WTC11 (cell line): ENCODE results near the gene TAF7L. TPM values are rescaled to one million over a fixed set of nuclear protein-coding genes. Genes with fewer than 3 reads are reported as not detected.

Source experiments
- ATAC-seq: fragments of 200-7000 bp; cut with Tn5 transposase; 2 replicates; pipeline ENCODE4 v1.10.0; 2021; ENCODE audit warnings: mild to moderate bottlenecking, moderate library complexity
- CTCF ChIA-PET: fragments of 300-600 bp; sonication (Branson Sonifier 250); formaldehyde crosslinking; loops from one replicate; lab custom pipeline; 2021; ENCODE audit warnings: antibody characterized with exemption; lab: Charles Lee
- POLR2A ChIA-PET: fragments of 350-600 bp; sonication (Branson Sonifier 250); formaldehyde crosslinking; loops from one replicate; lab custom pipeline; 2021; ENCODE audit warnings: antibody characterized with exemption; lab: Charles Lee
- DNase-seq: peaks from one replicate; pipeline ENCODE4 v3.0.0; 2021; ENCODE audit warnings: low spot score
- H3K27ac Mint-ChIP-seq: 2 replicates; pipeline ENCODE4 v1.8.0; 2021; ENCODE audit warnings: mixed read lengths
- H3K27me3 Mint-ChIP-seq: 2 replicates; pipeline ENCODE4 v1.8.0; 2021; ENCODE audit warnings: low read depth, mild to moderate bottlenecking, moderate library complexity, mixed read lengths
- H3K36me3 Mint-ChIP-seq: 2 replicates; pipeline ENCODE4 v1.8.0; 2021; ENCODE audit warnings: mixed read lengths
- H3K4me1 Mint-ChIP-seq: 2 replicates; pipeline ENCODE4 v1.8.0; 2022; ENCODE audit warnings: mixed read lengths
- H3K4me3 Mint-ChIP-seq: 2 replicates; pipeline ENCODE4 v1.8.0; 2021; ENCODE audit warnings: mild to moderate bottlenecking, moderate library complexity, mixed read lengths
- H3K9me3 Mint-ChIP-seq: 2 replicates; pipeline ENCODE4 v1.8.0; 2021; ENCODE audit warnings: mixed read lengths
- JUN ChIP-seq: sonication (generic); formaldehyde crosslinking; IDR thresholded peaks from 2 replicates; pipeline ENCODE4 v1.8.0; 2023; ENCODE audit warnings: mild to moderate bottlenecking, missing genetic modification reagents
- ZNF396 ChIP-seq: fragments of 250-450 bp; sonication (Bioruptor Pico); IDR thresholded peaks from 2 replicates; pipeline ENCODE4 v1.8.0; 2021; ENCODE audit warnings: mild to moderate bottlenecking, moderate library complexity, borderline replicate concordance
- total RNA-seq: library from RNA; stranded (reverse); gene quantifications from 3 replicates; pipeline ENCODE4 v1.2.3, GENCODE V29; 2021
- TF ChIP-seq, protein P1 (sequence below): fragments of 250-450 bp; sonication (Bioruptor Pico); IDR thresholded peaks from 2 replicates; pipeline ENCODE4 v1.9.0; 2021; ENCODE audit warnings: mild to moderate bottlenecking
- TF ChIP-seq, protein P2 (sequence below): fragments of 250-450 bp; sonication (Bioruptor Pico); IDR thresholded peaks from 2 replicates; pipeline ENCODE4 v2.1.2; 2022; ENCODE audit warnings: mild to moderate bottlenecking, moderate library complexity
- TF ChIP-seq, protein P3 (sequence below): sonication (generic); formaldehyde crosslinking; IDR thresholded peaks from 2 replicates; pipeline ENCODE4 v1.8.1; 2022; ENCODE audit warnings: missing genetic modification reagents, borderline replicate concordance
- TF ChIP-seq, protein P4 (sequence below): fragments of 250-450 bp; sonication (Bioruptor Pico); IDR thresholded peaks from 2 replicates; pipeline ENCODE4 v1.9.0; 2021; ENCODE audit warnings: mild to moderate bottlenecking
- TF ChIP-seq, protein P5 (sequence below): fragments of 250-450 bp; sonication (Bioruptor Pico); IDR thresholded peaks from 2 replicates; pipeline ENCODE4 v1.9.0; 2021; ENCODE audit warnings: moderate library complexity, mild to moderate bottlenecking, inconsistent platforms, borderline replicate concordance
- TF ChIP-seq, protein P6 (sequence below): sonication (generic); formaldehyde crosslinking; IDR thresholded peaks from 2 replicates; pipeline ENCODE4 v1.8.0; 2022; ENCODE audit warnings: mild to moderate bottlenecking, missing genetic modification reagents
- TF ChIP-seq, protein P7 (sequence below): sonication (generic); formaldehyde crosslinking; conservative IDR thresholded peaks from 2 replicates; pipeline ENCODE4 v1.8.1; 2022; ENCODE audit warnings: mild to moderate bottlenecking, missing genetic modification reagents
- TF ChIP-seq, protein P8 (sequence below): fragments of 250-450 bp; sonication (Bioruptor Pico); conservative IDR thresholded peaks from 2 replicates; pipeline ENCODE4 v1.9.0; 2021; ENCODE audit warnings: mild to moderate bottlenecking
- TF ChIP-seq, protein P9 (sequence below): sonication (generic); formaldehyde crosslinking; IDR thresholded peaks from 2 replicates; pipeline ENCODE4 v1.8.0; 2023; ENCODE audit warnings: missing genetic modification reagents, mild to moderate bottlenecking, borderline replicate concordance
- TF ChIP-seq, protein P10 (sequence below): fragments of 200-600 bp; IDR thresholded peaks from 2 replicates; pipeline ENCODE4 v1.8.0; 2022; ENCODE audit warnings: antibody characterized with exemption

The TAF7L gene
- total RNA-seq, 1 experiment from 2014 or later = 0.17 TPM

DNA sequence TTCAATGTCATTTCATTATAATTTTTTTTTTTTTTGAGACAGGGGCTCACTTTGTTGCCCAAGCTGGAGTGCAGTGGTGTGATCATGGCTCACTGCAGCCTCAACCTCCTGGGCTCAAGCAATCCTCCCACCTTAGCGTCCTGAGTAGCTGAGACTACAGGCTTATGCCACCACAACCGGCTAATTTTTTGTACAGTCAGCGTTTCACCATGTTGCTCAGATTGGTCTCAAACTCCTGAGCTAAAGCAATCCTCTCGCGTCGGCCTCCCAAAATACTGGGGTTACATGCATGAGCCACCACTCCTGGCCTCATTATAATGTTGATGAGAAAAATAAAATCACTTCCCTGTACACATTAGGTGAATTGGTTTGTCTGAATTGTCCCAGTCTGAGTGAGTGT is 16.9 kb downstream of the TAF7L start:
- ChIA-PET POLR2A (no interaction called here), CTCF (no interaction called here)
- ATAC-seq (no peak), DNase-seq (no peak)
- Mint-ChIP-seq H3K4me1 (no peaks in the 10 kb centered on the region), H3K27me3 (no peaks in the 10 kb centered on the region), H3K27ac (no peak overlapping the region), H3K9me3 (no peaks in the 10 kb centered on the region), H3K4me3 (no peak overlapping the region), H3K36me3 (no peaks in the 10 kb centered on the region)
- TF ChIP-seq, protein P1, sequence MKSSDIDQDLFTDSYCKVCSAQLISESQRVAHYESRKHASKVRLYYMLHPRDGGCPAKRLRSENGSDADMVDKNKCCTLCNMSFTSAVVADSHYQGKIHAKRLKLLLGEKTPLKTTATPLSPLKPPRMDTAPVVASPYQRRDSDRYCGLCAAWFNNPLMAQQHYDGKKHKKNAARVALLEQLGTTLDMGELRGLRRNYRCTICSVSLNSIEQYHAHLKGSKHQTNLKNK (CRISPR knock-in tag) = no peak
- TF ChIP-seq, protein P2, sequence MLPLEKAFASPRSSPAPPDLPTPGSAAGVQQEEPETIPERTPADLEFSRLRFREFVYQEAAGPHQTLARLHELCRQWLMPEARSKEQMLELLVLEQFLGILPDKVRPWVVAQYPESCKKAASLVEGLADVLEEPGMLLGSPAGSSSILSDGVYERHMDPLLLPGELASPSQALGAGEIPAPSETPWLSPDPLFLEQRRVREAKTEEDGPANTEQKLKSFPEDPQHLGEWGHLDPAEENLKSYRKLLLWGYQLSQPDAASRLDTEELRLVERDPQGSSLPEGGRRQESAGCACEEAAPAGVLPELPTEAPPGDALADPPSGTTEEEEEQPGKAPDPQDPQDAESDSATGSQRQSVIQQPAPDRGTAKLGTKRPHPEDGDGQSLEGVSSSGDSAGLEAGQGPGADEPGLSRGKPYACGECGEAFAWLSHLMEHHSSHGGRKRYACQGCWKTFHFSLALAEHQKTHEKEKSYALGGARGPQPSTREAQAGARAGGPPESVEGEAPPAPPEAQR (CRISPR knock-in tag) = no peak
- TF ChIP-seq, protein P3, sequence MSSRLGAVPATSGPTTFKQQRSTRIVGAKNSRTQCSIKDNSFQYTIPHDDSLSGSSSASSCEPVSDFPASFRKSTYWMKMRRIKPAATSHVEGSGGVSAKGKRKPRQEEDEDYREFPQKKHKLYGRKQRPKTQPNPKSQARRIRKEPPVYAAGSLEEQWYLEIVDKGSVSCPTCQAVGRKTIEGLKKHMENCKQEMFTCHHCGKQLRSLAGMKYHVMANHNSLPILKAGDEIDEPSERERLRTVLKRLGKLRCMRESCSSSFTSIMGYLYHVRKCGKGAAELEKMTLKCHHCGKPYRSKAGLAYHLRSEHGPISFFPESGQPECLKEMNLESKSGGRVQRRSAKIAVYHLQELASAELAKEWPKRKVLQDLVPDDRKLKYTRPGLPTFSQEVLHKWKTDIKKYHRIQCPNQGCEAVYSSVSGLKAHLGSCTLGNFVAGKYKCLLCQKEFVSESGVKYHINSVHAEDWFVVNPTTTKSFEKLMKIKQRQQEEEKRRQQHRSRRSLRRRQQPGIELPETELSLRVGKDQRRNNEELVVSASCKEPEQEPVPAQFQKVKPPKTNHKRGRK (CRISPR knock-in tag) = no peak
- TF ChIP-seq, protein P4, sequence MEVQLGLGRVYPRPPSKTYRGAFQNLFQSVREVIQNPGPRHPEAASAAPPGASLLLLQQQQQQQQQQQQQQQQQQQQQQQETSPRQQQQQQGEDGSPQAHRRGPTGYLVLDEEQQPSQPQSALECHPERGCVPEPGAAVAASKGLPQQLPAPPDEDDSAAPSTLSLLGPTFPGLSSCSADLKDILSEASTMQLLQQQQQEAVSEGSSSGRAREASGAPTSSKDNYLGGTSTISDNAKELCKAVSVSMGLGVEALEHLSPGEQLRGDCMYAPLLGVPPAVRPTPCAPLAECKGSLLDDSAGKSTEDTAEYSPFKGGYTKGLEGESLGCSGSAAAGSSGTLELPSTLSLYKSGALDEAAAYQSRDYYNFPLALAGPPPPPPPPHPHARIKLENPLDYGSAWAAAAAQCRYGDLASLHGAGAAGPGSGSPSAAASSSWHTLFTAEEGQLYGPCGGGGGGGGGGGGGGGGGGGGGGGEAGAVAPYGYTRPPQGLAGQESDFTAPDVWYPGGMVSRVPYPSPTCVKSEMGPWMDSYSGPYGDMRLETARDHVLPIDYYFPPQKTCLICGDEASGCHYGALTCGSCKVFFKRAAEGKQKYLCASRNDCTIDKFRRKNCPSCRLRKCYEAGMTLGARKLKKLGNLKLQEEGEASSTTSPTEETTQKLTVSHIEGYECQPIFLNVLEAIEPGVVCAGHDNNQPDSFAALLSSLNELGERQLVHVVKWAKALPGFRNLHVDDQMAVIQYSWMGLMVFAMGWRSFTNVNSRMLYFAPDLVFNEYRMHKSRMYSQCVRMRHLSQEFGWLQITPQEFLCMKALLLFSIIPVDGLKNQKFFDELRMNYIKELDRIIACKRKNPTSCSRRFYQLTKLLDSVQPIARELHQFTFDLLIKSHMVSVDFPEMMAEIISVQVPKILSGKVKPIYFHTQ = no peak
- TF ChIP-seq, protein P5, sequence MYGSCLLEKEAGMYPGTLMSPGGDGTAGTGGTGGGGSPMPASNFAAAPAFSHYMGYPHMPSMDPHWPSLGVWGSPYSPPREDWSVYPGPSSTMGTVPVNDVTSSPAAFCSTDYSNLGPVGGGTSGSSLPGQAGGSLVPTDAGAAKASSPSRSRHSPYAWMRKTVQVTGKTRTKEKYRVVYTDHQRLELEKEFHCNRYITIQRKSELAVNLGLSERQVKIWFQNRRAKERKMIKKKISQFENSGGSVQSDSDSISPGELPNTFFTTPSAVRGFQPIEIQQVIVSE (CRISPR knock-in tag) = no peak
- TF ChIP-seq, protein P6, sequence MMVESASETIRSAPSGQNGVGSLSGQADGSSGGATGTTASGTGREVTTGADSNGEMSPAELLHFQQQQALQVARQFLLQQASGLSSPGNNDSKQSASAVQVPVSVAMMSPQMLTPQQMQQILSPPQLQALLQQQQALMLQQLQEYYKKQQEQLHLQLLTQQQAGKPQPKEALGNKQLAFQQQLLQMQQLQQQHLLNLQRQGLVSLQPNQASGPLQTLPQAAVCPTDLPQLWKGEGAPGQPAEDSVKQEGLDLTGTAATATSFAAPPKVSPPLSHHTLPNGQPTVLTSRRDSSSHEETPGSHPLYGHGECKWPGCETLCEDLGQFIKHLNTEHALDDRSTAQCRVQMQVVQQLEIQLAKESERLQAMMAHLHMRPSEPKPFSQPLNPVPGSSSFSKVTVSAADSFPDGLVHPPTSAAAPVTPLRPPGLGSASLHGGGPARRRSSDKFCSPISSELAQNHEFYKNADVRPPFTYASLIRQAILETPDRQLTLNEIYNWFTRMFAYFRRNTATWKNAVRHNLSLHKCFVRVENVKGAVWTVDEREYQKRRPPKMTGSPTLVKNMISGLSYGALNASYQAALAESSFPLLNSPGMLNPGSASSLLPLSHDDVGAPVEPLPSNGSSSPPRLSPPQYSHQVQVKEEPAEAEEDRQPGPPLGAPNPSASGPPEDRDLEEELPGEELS (CRISPR knock-in tag) = no peak

DNA sequence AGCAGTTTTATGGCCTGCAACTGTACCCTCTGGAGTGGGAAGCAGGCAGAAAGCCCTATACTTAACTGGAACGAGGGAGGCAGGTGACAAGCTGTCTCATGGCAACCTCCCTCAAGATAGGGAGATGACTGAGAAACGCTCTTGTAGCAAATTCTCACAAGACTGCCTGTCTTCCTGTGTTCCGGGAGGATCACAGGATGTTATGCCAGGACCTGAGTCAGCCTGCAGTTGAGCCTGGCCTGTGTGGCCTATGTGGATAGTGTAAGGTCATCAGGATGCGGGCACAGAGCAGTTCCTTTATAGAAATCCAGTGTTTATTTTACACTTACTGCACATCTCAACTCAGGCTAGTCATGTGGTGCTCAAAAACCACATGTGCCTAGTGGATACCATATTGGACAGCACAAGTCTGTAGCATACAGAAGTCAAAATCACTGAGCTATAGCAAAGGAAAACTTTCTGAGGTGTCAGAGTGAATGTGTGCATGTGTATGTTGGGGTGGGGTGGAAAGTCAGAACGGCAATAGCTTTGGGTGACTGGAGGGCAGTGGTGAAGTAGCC is 25.2 kb downstream of the TAF7L start:
- no peak overlapping the region for H3K4me3 Mint-ChIP-seq
- ATAC-seq (no peak), DNase-seq (no peak)
- H3K27me3 Mint-ChIP-seq = no peaks in the 10 kb centered on the region; the same call in 1 of the 2 replicates
- no peaks in the 10 kb centered on the region for H3K36me3 Mint-ChIP-seq
- H3K4me1 Mint-ChIP-seq = no peaks in the 10 kb centered on the region
- no peaks in the 10 kb centered on the region for H3K9me3 Mint-ChIP-seq
- no peak overlapping the region for H3K27ac Mint-ChIP-seq
- ChIA-PET CTCF (no interaction called here), POLR2A (no interaction called here)
- TF ChIP-seq, protein P7, sequence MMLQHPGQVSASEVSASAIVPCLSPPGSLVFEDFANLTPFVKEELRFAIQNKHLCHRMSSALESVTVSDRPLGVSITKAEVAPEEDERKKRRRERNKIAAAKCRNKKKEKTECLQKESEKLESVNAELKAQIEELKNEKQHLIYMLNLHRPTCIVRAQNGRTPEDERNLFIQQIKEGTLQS (CRISPR knock-in tag) = no peak
- TF ChIP-seq ZNF396 (CRISPR knock-in tag) (no peak), JUN (CRISPR knock-in tag) (no peak)
- TF ChIP-seq, protein P8, sequence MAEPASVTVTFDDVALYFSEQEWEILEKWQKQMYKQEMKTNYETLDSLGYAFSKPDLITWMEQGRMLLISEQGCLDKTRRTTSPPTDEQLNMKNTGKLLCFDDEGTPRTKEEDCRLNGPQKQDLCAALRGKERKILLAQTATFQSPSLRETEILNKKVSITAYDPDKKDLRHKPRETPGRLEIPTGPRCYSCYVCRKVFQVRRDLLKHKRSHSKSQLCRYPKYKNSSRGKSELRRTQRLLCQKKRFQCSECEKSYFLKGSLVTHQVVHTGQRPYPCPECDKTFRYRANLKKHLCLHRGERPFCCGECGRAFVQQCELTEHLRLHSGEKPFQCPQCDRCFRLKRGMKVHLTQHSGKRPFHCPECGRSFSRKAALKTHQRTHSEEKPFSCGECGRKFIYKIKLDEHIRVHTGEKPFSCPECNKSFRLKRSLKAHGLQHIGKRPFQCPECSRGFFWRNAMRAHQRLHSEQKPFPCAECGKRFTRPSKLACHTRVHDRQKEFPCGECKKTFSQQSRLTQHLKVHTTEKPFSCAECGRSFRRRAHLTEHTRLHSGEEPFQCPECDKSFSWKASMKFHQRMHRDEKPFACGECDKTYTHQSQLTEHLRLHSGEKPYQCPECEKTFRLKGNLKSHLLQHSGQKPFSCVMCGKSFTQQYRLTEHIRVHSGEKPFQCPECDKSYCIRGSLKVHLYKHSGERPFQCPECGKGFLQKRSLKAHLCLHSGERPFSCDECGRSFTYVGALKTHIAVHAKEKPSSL (CRISPR knock-in tag) = no peak
- TF ChIP-seq, protein P9, sequence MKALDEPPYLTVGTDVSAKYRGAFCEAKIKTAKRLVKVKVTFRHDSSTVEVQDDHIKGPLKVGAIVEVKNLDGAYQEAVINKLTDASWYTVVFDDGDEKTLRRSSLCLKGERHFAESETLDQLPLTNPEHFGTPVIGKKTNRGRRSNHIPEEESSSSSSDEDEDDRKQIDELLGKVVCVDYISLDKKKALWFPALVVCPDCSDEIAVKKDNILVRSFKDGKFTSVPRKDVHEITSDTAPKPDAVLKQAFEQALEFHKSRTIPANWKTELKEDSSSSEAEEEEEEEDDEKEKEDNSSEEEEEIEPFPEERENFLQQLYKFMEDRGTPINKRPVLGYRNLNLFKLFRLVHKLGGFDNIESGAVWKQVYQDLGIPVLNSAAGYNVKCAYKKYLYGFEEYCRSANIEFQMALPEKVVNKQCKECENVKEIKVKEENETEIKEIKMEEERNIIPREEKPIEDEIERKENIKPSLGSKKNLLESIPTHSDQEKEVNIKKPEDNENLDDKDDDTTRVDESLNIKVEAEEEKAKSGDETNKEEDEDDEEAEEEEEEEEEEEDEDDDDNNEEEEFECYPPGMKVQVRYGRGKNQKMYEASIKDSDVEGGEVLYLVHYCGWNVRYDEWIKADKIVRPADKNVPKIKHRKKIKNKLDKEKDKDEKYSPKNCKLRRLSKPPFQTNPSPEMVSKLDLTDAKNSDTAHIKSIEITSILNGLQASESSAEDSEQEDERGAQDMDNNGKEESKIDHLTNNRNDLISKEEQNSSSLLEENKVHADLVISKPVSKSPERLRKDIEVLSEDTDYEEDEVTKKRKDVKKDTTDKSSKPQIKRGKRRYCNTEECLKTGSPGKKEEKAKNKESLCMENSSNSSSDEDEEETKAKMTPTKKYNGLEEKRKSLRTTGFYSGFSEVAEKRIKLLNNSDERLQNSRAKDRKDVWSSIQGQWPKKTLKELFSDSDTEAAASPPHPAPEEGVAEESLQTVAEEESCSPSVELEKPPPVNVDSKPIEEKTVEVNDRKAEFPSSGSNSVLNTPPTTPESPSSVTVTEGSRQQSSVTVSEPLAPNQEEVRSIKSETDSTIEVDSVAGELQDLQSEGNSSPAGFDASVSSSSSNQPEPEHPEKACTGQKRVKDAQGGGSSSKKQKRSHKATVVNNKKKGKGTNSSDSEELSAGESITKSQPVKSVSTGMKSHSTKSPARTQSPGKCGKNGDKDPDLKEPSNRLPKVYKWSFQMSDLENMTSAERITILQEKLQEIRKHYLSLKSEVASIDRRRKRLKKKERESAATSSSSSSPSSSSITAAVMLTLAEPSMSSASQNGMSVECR = no peak
- TF ChIP-seq, protein P10, sequence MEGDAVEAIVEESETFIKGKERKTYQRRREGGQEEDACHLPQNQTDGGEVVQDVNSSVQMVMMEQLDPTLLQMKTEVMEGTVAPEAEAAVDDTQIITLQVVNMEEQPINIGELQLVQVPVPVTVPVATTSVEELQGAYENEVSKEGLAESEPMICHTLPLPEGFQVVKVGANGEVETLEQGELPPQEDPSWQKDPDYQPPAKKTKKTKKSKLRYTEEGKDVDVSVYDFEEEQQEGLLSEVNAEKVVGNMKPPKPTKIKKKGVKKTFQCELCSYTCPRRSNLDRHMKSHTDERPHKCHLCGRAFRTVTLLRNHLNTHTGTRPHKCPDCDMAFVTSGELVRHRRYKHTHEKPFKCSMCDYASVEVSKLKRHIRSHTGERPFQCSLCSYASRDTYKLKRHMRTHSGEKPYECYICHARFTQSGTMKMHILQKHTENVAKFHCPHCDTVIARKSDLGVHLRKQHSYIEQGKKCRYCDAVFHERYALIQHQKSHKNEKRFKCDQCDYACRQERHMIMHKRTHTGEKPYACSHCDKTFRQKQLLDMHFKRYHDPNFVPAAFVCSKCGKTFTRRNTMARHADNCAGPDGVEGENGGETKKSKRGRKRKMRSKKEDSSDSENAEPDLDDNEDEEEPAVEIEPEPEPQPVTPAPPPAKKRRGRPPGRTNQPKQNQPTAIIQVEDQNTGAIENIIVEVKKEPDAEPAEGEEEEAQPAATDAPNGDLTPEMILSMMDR = no peak
